Measurements from ENCODE around the gene RASGEF1C. TPM values are rescaled to one million over a fixed set of nuclear protein-coding genes. Genes with fewer than 3 reads are reported as not detected.

RASGEF1C gene
- total RNA-seq, 2 experiments from 2014 or later: not detected

DNA sequence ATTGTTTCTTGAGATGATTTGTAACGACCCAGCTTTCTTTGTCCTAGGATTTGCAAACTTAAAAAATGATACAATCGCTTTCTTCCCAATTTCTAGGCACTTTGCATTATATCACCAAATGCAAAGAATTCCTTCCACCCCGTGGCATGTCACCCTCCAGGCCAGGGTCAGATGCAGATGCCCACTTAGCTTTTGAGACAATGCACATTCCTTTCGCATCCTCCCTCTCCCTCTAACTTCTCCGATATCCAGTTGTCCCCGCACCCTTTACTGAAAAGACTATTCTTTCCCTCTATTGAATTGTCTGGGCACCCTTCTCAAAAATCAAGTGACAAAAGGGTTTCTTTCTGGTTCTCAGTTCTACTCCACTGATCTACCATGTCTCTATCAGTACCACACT, 154.8 kb downstream of the RASGEF1C start:
- DNase-seq (no peak), ATAC-seq (no peak)
- no peak overlapping the region for H3K27ac Mint-ChIP-seq
- ChIA-PET CTCF (no interaction called here), POLR2A (interaction anchor here (0.6 kb wide), 1 partner anchor 1796 kb away, joined by 5 read pairs; no protein-coding TSS in a partner anchor)
- H3K27me3 Mint-ChIP-seq: no peaks in the 10 kb centered on the region
- H3K9me3 Mint-ChIP-seq (ENCODE audit: low read depth): no peaks in the 10 kb centered on the region
- intact Hi-C loops (cut with DNase I, micrococcal nuclease): no loop called here
- no peak overlapping the region for H3K4me3 Mint-ChIP-seq
- H3K4me1 Mint-ChIP-seq: peaks cover 7% of the 10 kb centered on the region
- peaks cover 5% of the 10 kb centered on the region for H3K36me3 Mint-ChIP-seq (ENCODE audit: low read depth)

DNA sequence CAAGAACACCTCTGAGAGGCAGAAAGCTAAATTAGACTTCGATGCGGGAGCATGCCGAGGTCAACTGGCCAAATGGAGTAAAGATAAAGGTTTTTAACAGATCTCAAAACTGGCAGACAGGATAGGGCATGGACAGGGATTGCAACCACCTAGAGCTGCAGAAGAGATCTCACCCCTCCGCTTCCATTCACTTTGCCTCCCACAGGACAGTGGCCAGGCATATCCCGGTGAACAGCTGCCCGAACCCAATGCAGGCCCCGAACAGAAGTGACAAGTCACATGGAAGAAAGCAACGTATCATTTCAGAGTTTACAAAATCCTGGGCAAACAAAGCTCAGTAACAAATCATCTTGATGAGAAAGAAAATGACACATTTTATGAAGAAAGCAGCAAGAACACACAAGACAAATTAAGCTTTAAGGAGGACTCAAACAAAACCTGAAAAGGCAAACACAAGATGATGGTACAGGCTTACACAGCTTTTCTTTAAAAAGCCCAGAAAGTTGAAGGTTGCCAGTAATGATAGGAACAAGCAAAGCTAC, 155.9 kb downstream of the RASGEF1C start:
- Mint-ChIP-seq H3K27ac (no peak overlapping the region), H3K9me3 (ENCODE audit: low read depth) (no peaks in the 10 kb centered on the region), H3K4me1 (peaks cover 7% of the 10 kb centered on the region), H3K27me3 (no peaks in the 10 kb centered on the region), H3K4me3 (no peak overlapping the region), H3K36me3 (ENCODE audit: low read depth) (peaks cover 5% of the 10 kb centered on the region)
- POLR2A ChIA-PET: interaction anchor here (0.6 kb wide), 1 partner anchor 123 kb away, joined by 7 read pairs; no protein-coding TSS in a partner anchor
- CTCF ChIA-PET: interaction anchor here (1.2 kb wide), 1 partner anchor 13 kb away, joined by 3 read pairs; no protein-coding TSS in a partner anchor
- DNase-seq: no peak
- intact Hi-C loops (cut with DNase I, micrococcal nuclease): no loop called here
- no peak for ATAC-seq

DNA sequence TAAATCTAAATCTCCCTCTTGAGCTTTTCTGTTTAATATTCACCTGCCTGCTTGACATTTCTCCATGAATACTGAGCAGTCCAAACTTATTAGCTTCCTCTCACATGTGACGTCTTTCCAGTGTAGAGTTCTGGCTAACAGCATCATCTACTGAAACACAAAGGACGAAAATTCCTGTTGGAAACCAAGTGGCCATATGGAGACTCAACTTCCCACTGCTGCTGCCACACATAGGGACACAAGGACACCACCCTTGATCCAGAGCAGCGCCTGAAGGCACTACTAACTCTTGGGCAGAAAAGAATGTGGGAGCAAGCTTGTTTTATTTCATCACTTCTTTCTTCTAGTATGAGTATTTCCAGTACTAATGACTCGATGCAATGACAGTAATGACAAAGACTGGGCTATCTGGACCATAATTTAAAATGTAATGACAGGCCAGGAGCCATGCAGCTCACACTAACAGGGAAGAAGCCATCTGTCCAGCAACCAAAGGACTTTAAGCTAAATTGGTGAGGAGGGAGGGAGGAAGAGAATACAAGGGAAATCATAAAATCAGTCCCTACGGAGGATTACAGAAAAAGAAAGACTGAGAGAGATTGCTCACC, 156.7 kb downstream of the RASGEF1C start:
- ChIA-PET CTCF (interaction anchor here (1.2 kb wide), 1 partner anchor 12 kb away, joined by 3 read pairs; no protein-coding TSS in a partner anchor), POLR2A (no interaction called here)
- no peak for ATAC-seq

More for the DNA sequence above, 156.7 kb downstream of the RASGEF1C start:
- intact Hi-C loops (cut with DNase I, micrococcal nuclease): no loop called here
- Mint-ChIP-seq H3K27me3 (no peaks in the 10 kb centered on the region), H3K4me3 (no peak overlapping the region), H3K27ac (no peak overlapping the region), H3K4me1 (peaks cover 7% of the 10 kb centered on the region), H3K36me3 (ENCODE audit: low read depth) (no peaks in the 10 kb centered on the region), H3K9me3 (ENCODE audit: low read depth) (no peaks in the 10 kb centered on the region)
- no peak for DNase-seq

Other genes starting within 250 kb of the RASGEF1C start
- 10 to 100 TPM; 10.3 to 13.3 TPM for gene RNF130, start 137.5 kb downstream of the RASGEF1C start, total RNA-seq
- gene MAPK9, start 82.9 kb upstream of the RASGEF1C start, total RNA-seq: 10 to 100 TPM; 37.0 to 38.1 TPM
- gene GFPT2, start 144.1 kb upstream of the RASGEF1C start, total RNA-seq: under 1 TPM; 0.16 TPM

All from activated CD4-positive, alpha-beta T cell treated with anti-CD3 and anti-CD28 coated beads for 36 hours (primary cell).